BE2C (cell line): ENCODE measurements around the gene PLXNC1.

Experiments used
- DNase-seq: peaks from one replicate; pipeline ENCODE4 v3.0.0-alpha.2; 2020
- H3K27me3 ChIP-seq: fragments of 250-450 bp; sonication (Bioruptor Pico); 2 replicates; pipeline ENCODE4 v1.5.1; 2020; ENCODE audit warnings: mild to moderate bottlenecking
- H3K36me3 ChIP-seq: fragments of 250-450 bp; sonication (Bioruptor Pico); 2 replicates; pipeline ENCODE4 v1.5.1; 2020; ENCODE audit warnings: mild to moderate bottlenecking
- H3K4me1 ChIP-seq: fragments of 250-450 bp; sonication (Bioruptor Pico); 2 replicates; pipeline ENCODE4 v1.5.1; 2020
- H3K4me3 ChIP-seq: 2 replicates; pipeline ENCODE4 v1.5.1; 2011; ENCODE audit warnings: low read depth, low read length
- H3K9me3 ChIP-seq: fragments of 250-450 bp; sonication (Bioruptor Pico); 2 replicates; pipeline ENCODE4 v1.5.1; 2020
- CTCF ChIP-seq: IDR thresholded peaks from 2 replicates; pipeline ENCODE4 v1.5.1; 2012; ENCODE audit warnings: mild to moderate bottlenecking, low read depth, low read length

The PLXNC1 gene

DNA sequence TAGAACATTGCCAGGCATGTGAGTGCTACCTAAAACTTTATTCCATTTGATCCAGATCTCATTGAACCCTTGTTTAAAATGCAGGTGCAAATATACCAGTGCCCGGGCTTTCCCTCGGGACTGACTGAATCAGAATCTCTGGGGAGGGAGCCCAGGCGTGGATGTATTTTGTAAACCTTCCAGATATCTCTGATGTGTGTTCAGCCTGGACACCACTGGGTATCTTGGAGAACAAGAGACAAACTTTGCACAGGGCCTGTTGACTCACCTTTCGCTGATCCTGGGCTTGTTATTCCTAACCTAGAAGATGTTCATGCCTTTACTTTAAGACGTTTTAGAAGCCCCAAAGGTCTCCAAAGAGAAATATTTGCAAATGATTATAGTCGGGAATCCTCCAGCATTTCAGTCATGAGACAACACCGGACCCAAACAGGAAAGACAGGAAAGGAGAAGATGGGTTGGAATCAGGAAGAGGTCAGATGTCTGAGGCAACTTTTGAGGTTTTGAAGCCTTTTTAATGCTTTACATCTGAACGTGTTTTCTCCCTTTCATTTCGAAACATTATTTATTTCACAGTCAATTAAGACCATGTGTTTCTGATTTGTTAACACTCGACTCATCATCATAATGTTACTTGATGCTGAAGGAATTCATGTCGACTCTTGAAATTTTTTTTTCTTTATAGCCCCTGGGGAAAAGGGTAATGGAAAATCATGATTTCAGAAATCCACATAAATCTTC lies 118.6 kb downstream of the PLXNC1 start:
- no peak for DNase-seq
- Histone ChIP-seq H3K36me3 (no peaks in the 10 kb centered on the region), H3K4me1 (peaks cover 16% of the 10 kb centered on the region), H3K27me3 (no peaks in the 10 kb centered on the region), H3K4me3 (no peak overlapping the region), H3K9me3 (no peaks in the 10 kb centered on the region)
- TF ChIP-seq CTCF: no peak

- Histone ChIP-seq H3K4me1 (peaks cover 16% of the 10 kb centered on the region), H3K36me3 (no peaks in the 10 kb centered on the region), H3K9me3 (no peaks in the 10 kb centered on the region), H3K4me3 (no peak overlapping the region), H3K27me3 (no peaks in the 10 kb centered on the region)
- TF ChIP-seq CTCF: no peak
- no peak for DNase-seq
These were observed 119.1 kb downstream of the PLXNC1 start for GRCh38 chr12:94267537-94267872.

- no peak for DNase-seq
- no peaks in the 10 kb centered on the region for H3K36me3 ChIP-seq
- no peak overlapping the region for H3K4me3 ChIP-seq
- TF ChIP-seq CTCF: no peak
- no peaks in the 10 kb centered on the region for H3K27me3 ChIP-seq
- H3K9me3 ChIP-seq: no peaks in the 10 kb centered on the region
- peaks cover 16% of the 10 kb centered on the region for H3K4me1 ChIP-seq
These were observed 119.6 kb downstream of the PLXNC1 start for GRCh38 chr12:94267921-94268471.

DNA sequence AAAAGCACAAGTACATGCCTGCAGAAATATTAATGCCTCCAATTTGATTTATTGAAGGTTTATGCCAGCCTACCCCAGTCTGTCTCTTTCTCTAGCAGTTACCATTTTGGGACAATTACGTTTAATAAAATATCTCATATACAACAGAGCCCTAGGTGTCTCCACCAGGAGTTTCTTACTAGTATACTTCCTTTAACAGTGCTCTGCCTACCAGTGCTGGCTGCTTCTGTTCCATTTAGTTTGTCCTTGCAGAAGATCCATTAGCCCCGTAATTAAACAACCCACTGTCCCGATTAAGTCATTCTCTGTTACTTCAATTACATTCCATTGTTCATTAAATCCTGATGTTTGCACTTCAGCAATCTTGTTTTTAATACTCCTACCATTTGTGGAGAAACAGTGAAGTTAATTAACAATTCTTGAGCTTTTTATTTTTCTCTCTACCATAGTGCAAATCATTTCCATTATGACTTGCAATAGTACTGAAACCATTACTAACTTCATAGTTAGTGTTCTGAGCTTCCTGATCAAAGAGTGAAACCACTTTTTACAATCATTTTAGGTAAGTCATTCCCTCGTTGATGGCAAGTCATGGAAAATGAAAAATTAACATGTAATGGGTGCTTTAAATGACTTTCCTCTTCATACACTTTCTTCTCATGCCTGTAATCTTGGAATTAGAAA lies 121.1 kb downstream of the PLXNC1 start:
- Histone ChIP-seq H3K9me3 (0 out of 2 replicates have a peak, but pooled peaks cover 2% of the 10 kb centered on the region), H3K27me3 (no peaks in the 10 kb centered on the region), H3K4me3 (no peak overlapping the region), H3K4me1 (peaks cover 2% of the 10 kb centered on the region), H3K36me3 (no peaks in the 10 kb centered on the region)
- no peak for TF ChIP-seq CTCF
- DNase-seq: no peak

GRCh38 chr12:94271351-94271750 lies 123.0 kb downstream of the PLXNC1 start:
- TF ChIP-seq CTCF: no peak
- no peak for DNase-seq
- Histone ChIP-seq H3K9me3 (0 out of 2 replicates have a peak, but pooled peaks cover 2% of the 10 kb centered on the region), H3K36me3 (no peaks in the 10 kb centered on the region), H3K4me3 (no peak overlapping the region), H3K4me1 (no peaks in the 10 kb centered on the region), H3K27me3 (no peaks in the 10 kb centered on the region)

GRCh38 chr12:94272280-94272679 lies 123.9 kb downstream of the PLXNC1 start:
- TF ChIP-seq CTCF: no peak
- Histone ChIP-seq H3K4me1 (no peaks in the 10 kb centered on the region), H3K4me3 (no peak overlapping the region), H3K36me3 (no peaks in the 10 kb centered on the region), H3K9me3 (0 out of 2 replicates have a peak, but pooled peaks cover 2% of the 10 kb centered on the region), H3K27me3 (no peaks in the 10 kb centered on the region)
- no peak for DNase-seq
